Vagina (tissue), 2 donors: ENCODE data around the gene MNS1.

Experiments
- CTCF ChIP-seq, 3 experiments: fragments of 450-650 bp in 2 of 3; fragments of 200-600 bp in 1 of 3; sonication (generic) in 1 of 3; IDR thresholded peaks; one replicate each; pipeline ENCODE4 v1.5.1; 2017 to 2019; ENCODE audit warnings: antibody characterized with exemption in 3 of 3, mild to moderate bottlenecking in 2 of 3, moderate library complexity in 2 of 3
- POLR2A ChIP-seq, 2 donors: fragments of 450-650 bp; IDR thresholded peaks; one replicate each; pipeline ENCODE4 v1.6.1; 2017; ENCODE audit warnings: antibody characterized with exemption in 2 of 2, mild to moderate bottlenecking in 2 of 2, moderate library complexity in 2 of 2

- TF ChIP-seq POLR2A (IDR thresholded peaks at IDR 0.05) (no peak), CTCF (IDR thresholded peaks at IDR 0.05) (no peak)
Observed at GRCh38 chr15:56432304-56432703, 32.6 kb downstream of the MNS1 start.
